ENCODE data around the gene AFF4. TPM values are rescaled to one million over a fixed set of nuclear protein-coding genes. Genes with fewer than 3 reads are reported as not detected.

AFF4 gene
- polyA plus RNA-seq, 1 donor from 2014 or later = 60.6 TPM

- Histone ChIP-seq H3K27me3 (ENCODE audit: insufficient read depth, low read depth, low read length) (no peaks in the 10 kb centered on the region), H3K9ac (ENCODE audit: low read length) (no peak overlapping the region), H3K9me2 (ENCODE audit: insufficient read depth, low read length) (no peaks in the 10 kb centered on the region), H2AFZ (ENCODE audit: low read depth, low read length) (no peak overlapping the region), H3K79me2 (replicated peaks; ENCODE audit: insufficient read depth, low read length) (peaks cover 3% of the 10 kb centered on the region), H3K4me3 (ENCODE audit: low read length) (no peak overlapping the region), H4K20me1 (ENCODE audit: insufficient read depth) (no peaks in the 10 kb centered on the region), H3K27ac (ENCODE audit: low read length) (no peak overlapping the region), H3K4me2 (ENCODE audit: low read length) (no peak overlapping the region), H3K36me3 (ENCODE audit: insufficient read depth, low read length) (peaks cover 7% of the 10 kb centered on the region), H3K9me3 (ENCODE audit: low read length) (no peaks in the 10 kb centered on the region), H3F3A (ENCODE audit: insufficient read depth, low read length, poor library complexity, severe bottlenecking) (no peaks in the 10 kb centered on the region)
- TF ChIP-seq POLR2AphosphoS5 (IDR thresholded peaks at IDR 0.05) (no peak), MXI1 (conservative IDR thresholded peaks at IDR 0.05; ENCODE audit: poor library complexity, severe bottlenecking) (no peak), EP300 (conservative IDR thresholded peaks at IDR 0.05; ENCODE audit: poor library complexity, severe bottlenecking) (no peak), SMC3 (conservative IDR thresholded peaks at IDR 0.05; ENCODE audit: poor library complexity) (no peak), TAF1 (IDR thresholded peaks at IDR 0.05; ENCODE audit: low read depth) (no peak), EZH2 (IDR thresholded peaks at IDR 0.05; ENCODE audit: borderline replicate concordance, insufficient read depth, low read length, poor library complexity, severe bottlenecking) (no peak), CTCF (IDR thresholded peaks at IDR 0.05; ENCODE audit: poor library complexity, severe bottlenecking) (no peak)
Observed at GRCh38 chr5:132876020-132876759, 87.2 kb downstream of the AFF4 start.

GRCh38 chr5:132873930-132874271 lies 89.5 kb downstream of the AFF4 start:
- Histone ChIP-seq H3K79me2 (replicated peaks; ENCODE audit: insufficient read depth, low read length) (no peaks in the 10 kb centered on the region), H3K9me2 (ENCODE audit: insufficient read depth, low read length) (no peaks in the 10 kb centered on the region)

GRCh38 chr5:132873119-132873929 lies 90.1 kb downstream of the AFF4 start, which contains the start of gene LEAP2:
Gene LEAP2 (plus strand): TSS chr5:132873668. CDS start chr5:132873695, 27 bp downstream.
- H3K36me3 ChIP-seq (ENCODE audit: insufficient read depth, low read length) = peaks cover 11% of the 10 kb centered on the region

More at GRCh38 chr5:132873930-132874271, 89.5 kb downstream of the AFF4 start:
- Histone ChIP-seq H3F3A (ENCODE audit: insufficient read depth, low read length, poor library complexity, severe bottlenecking) (no peaks in the 10 kb centered on the region), H3K4me2 (ENCODE audit: low read length) (no peak overlapping the region), H4K20me1 (ENCODE audit: insufficient read depth) (no peaks in the 10 kb centered on the region), H3K4me3 (ENCODE audit: low read length) (no peak overlapping the region), H3K27ac (ENCODE audit: low read length) (no peak overlapping the region), H3K36me3 (ENCODE audit: insufficient read depth, low read length) (peaks cover 7% of the 10 kb centered on the region), H2AFZ (ENCODE audit: low read depth, low read length) (no peak overlapping the region), H3K9me3 (ENCODE audit: low read length) (no peaks in the 10 kb centered on the region), H3K9ac (ENCODE audit: low read length) (no peak overlapping the region), H3K27me3 (ENCODE audit: insufficient read depth, low read depth, low read length) (no peaks in the 10 kb centered on the region)
- TF ChIP-seq RAD21 (conservative IDR thresholded peaks at IDR 0.05) = no peak
- TF ChIP-seq POLR2AphosphoS5 (IDR thresholded peaks at IDR 0.05) = no peak
- TF ChIP-seq EZH2 (IDR thresholded peaks at IDR 0.05; ENCODE audit: borderline replicate concordance, insufficient read depth, low read length, poor library complexity, severe bottlenecking) = no peak

More at GRCh38 chr5:132873119-132873929, 90.1 kb downstream of the AFF4 start, which contains the start of gene LEAP2:
- Histone ChIP-seq H4K20me1 (ENCODE audit: insufficient read depth) (no peaks in the 10 kb centered on the region), H3K9me3 (ENCODE audit: low read length) (no peaks in the 10 kb centered on the region), H2AFZ (ENCODE audit: low read depth, low read length) (no peak within 1 kb of the TSS), H3K9ac (ENCODE audit: low read length) (no peak within 1 kb of the TSS), H3K27me3 (ENCODE audit: insufficient read depth, low read depth, low read length) (no peaks in the 10 kb centered on the region), H3K27ac (ENCODE audit: low read length) (no peak within 1 kb of the TSS), H3K79me2 (replicated peaks; ENCODE audit: insufficient read depth, low read length) (no peaks in the 10 kb centered on the region), H3F3A (ENCODE audit: insufficient read depth, low read length, poor library complexity, severe bottlenecking) (no peaks in the 10 kb centered on the region), H3K9me2 (ENCODE audit: insufficient read depth, low read length) (no peaks in the 10 kb centered on the region), H3K4me2 (ENCODE audit: low read length) (no peak within 1 kb of the TSS), H3K4me3 (ENCODE audit: low read length) (no peak within 1 kb of the TSS)
- TF ChIP-seq POLR2AphosphoS5 (IDR thresholded peaks at IDR 0.05) (no peak), TAF1 (IDR thresholded peaks at IDR 0.05; ENCODE audit: low read depth) (no peak), RAD21 (conservative IDR thresholded peaks at IDR 0.05) (no peak), SMC3 (conservative IDR thresholded peaks at IDR 0.05; ENCODE audit: poor library complexity) (no peak), MXI1 (conservative IDR thresholded peaks at IDR 0.05; ENCODE audit: poor library complexity, severe bottlenecking) (no peak), CTCF (IDR thresholded peaks at IDR 0.05; ENCODE audit: poor library complexity, severe bottlenecking) (no peak), REST (IDR thresholded peaks at IDR 0.05; ENCODE audit: borderline replicate concordance) (no peak), EZH2 (IDR thresholded peaks at IDR 0.05; ENCODE audit: borderline replicate concordance, insufficient read depth, low read length, poor library complexity, severe bottlenecking) (no peak), EP300 (conservative IDR thresholded peaks at IDR 0.05; ENCODE audit: poor library complexity, severe bottlenecking) (no peak)

Data from neural cell (in vitro differentiated cells).